Tibial nerve (tissue), 4 donors: Measurements from ENCODE around the gene NXPH3. TPM values are rescaled to one million over a fixed set of nuclear protein-coding genes. Genes with fewer than 3 reads are reported as not detected.

Source experiments
- DNase-seq, 2 donors: peaks; one replicate each; pipeline ENCODE4 v3.0.0-alpha.2; 2019; ENCODE audit warnings: low spot score in 2 of 2
- H3K27ac ChIP-seq, 4 donors: fragments of 200-600 bp; sonication (generic) in 3 of 4; one replicate each; pipeline ENCODE4 v1.5.1; 2017 to 2019; ENCODE audit warnings: mild to moderate bottlenecking in 1 of 4
- H3K27me3 ChIP-seq, 2 donors: fragments of 200-600 bp; sonication (generic) in 1 of 2; one replicate each; pipeline versions ENCODE4 v1.5.1 to v1.6.0; 2017 to 2019
- H3K36me3 ChIP-seq, 3 donors: fragments of 200-600 bp; sonication (generic); one replicate each; pipeline ENCODE4 v1.5.1; 2018 to 2019
- H3K4me1 ChIP-seq, 4 donors: fragments of 200-600 bp; sonication (generic) in 3 of 4; one replicate each; pipeline ENCODE4 v1.5.1; 2017 to 2019
- H3K4me3 ChIP-seq, 4 donors: fragments of 200-600 bp; sonication (generic) in 3 of 4; one replicate each; pipeline ENCODE4 v1.5.1; 2017 to 2019; ENCODE audit warnings: mild to moderate bottlenecking in 1 of 4, moderate library complexity in 1 of 4
- H3K9me3 ChIP-seq, 4 donors: fragments of 200-600 bp; sonication (generic) in 3 of 4; one replicate each; pipeline ENCODE4 v1.5.1; 2017 to 2019
- CTCF ChIP-seq, 5 experiments: fragments of 200-600 bp in 3 of 5; fragments of 450-650 bp in 2 of 5; sonication (generic) in 3 of 5; IDR thresholded peaks; one replicate each; pipeline ENCODE4 v1.5.1; 2016 to 2019; ENCODE audit warnings: antibody characterized with exemption in 5 of 5, mild to moderate bottlenecking in 3 of 5, moderate library complexity in 2 of 5
- EP300 ChIP-seq, 2 donors: sonication (generic); formaldehyde crosslinking; IDR thresholded peaks; one replicate each; pipeline ENCODE4 v1.6.1; 2017; ENCODE audit warnings: antibody characterized with exemption in 2 of 2, mild to moderate bottlenecking in 1 of 2
- POLR2A ChIP-seq, 2 donors: fragments of 450-650 bp; IDR thresholded peaks; one replicate each; pipeline ENCODE4 v1.6.1; 2017; ENCODE audit warnings: antibody characterized with exemption in 2 of 2, mild to moderate bottlenecking in 2 of 2, moderate library complexity in 2 of 2
- WGBS, 2 donors: methylation state at CpG; one replicate each; pipeline ENCODE4 v1.1.5; 2018; 5-methylcytosine and 5-hydroxymethylcytosine counted together
- total RNA-seq, 4 donors: library from RNA; depleted of rRNA; stranded (reverse); fragments of >200 nt; gene quantifications; one replicate each; pipeline ENCODE4 v1.1.0, GENCODE V29; 2016

Gene NXPH3
- total RNA-seq, 4 donors from 2014 or later, result 5.4 to 21.9 (median 11.4) TPM

GRCh38 chr17:49603720-49604119, 28.0 kb downstream of the NXPH3 start:
- Histone ChIP-seq H3K27ac (peak overlapping the region in 2 of 4 donors; percentile 65 to 85), H3K4me3 (no peak overlapping the region), H3K9me3 (no peaks in the 10 kb centered on the region), H3K4me1 (peaks cover 0 to 26% (median 9%) of the 10 kb centered on the region in 4 donors), H3K27me3 (no peaks in the 10 kb centered on the region), H3K36me3 (peaks cover 0 to 62% (median 0%) of the 10 kb centered on the region in 3 donors)
- no peak for DNase-seq
- WGBS, 2 donors, result 56 to 60% methylated on average over 2 of the region's 2 CpGs
- TF ChIP-seq EP300 (IDR thresholded peaks at IDR 0.05), result no peak
- no peak for TF ChIP-seq POLR2A (IDR thresholded peaks at IDR 0.05)
- no peak for TF ChIP-seq CTCF (IDR thresholded peaks at IDR 0.05)

GRCh38 chr17:49604314-49604869, 28.7 kb downstream of the NXPH3 start:
- no peaks in the 10 kb centered on the region for H3K9me3 ChIP-seq
- peak overlapping the region in 2 of 4 donors; percentile 65 to 85 for H3K27ac ChIP-seq
- no peaks in the 10 kb centered on the region for H3K27me3 ChIP-seq
- peaks cover 0 to 26% (median 9%) of the 10 kb centered on the region in 4 donors for H3K4me1 ChIP-seq
- H3K36me3 ChIP-seq, result peaks cover 0 to 61% (median 0%) of the 10 kb centered on the region in 3 donors
- TF ChIP-seq CTCF (IDR thresholded peaks at IDR 0.05) (no peak), POLR2A (IDR thresholded peaks at IDR 0.05) (no peak), EP300 (IDR thresholded peaks at IDR 0.05) (no peak)
- H3K4me3 ChIP-seq, result no peak overlapping the region
- WGBS, 2 donors, result 91 to 94% methylated on average over 7 of the region's 7 CpGs
- DNase-seq, result no peak

GRCh38 chr17:49610883-49611584, 35.4 kb downstream of the NXPH3 start:
- Histone ChIP-seq H3K27ac (peak overlapping the region in 2 of 4 donors; percentile 3 to 69), H3K4me3 (no peak overlapping the region), H3K36me3 (peaks cover 0 to 42% (median 0%) of the 10 kb centered on the region in 3 donors), H3K4me1 (peaks cover 0 to 28% (median 7%) of the 10 kb centered on the region in 4 donors), H3K27me3 (no peaks in the 10 kb centered on the region), H3K9me3 (no peaks in the 10 kb centered on the region)
- no peak for TF ChIP-seq POLR2A (IDR thresholded peaks at IDR 0.05)
- TF ChIP-seq CTCF (IDR thresholded peaks at IDR 0.05), result no peak
- peak in 1 of 2 donors; percentile 26 for TF ChIP-seq EP300 (IDR thresholded peaks at IDR 0.05)
- no peak for DNase-seq
- WGBS, 2 donors, result 65 to 78% methylated on average over 5 of the region's 5 CpGs

- no peak for DNase-seq
- H3K27me3 ChIP-seq, result no peaks in the 10 kb centered on the region
- no peak overlapping the region for H3K4me3 ChIP-seq
- TF ChIP-seq CTCF (IDR thresholded peaks at IDR 0.05) (no peak), POLR2A (IDR thresholded peaks at IDR 0.05) (no peak), EP300 (IDR thresholded peaks at IDR 0.05) (no peak)
- H3K9me3 ChIP-seq, result no peaks in the 10 kb centered on the region
- H3K36me3 ChIP-seq, result peaks cover 0 to 31% (median 0%) of the 10 kb centered on the region in 3 donors
- peaks cover 0 to 45% (median 15%) of the 10 kb centered on the region in 4 donors for H3K4me1 ChIP-seq
- 73 to 78% methylated on average over 1 of the region's 1 CpG for WGBS, 2 donors
- no peak overlapping the region for H3K27ac ChIP-seq
Measured at GRCh38 chr17:49612726-49613125, 37.1 kb downstream of the NXPH3 start.

- TF ChIP-seq EP300 (IDR thresholded peaks at IDR 0.05) (no peak), POLR2A (IDR thresholded peaks at IDR 0.05) (no peak), CTCF (IDR thresholded peaks at IDR 0.05) (no peak)
- Histone ChIP-seq H3K9me3 (no peaks in the 10 kb centered on the region), H3K27ac (no peak overlapping the region), H3K27me3 (no peaks in the 10 kb centered on the region), H3K4me1 (peaks cover 0 to 48% (median 15%) of the 10 kb centered on the region in 4 donors), H3K4me3 (no peak overlapping the region), H3K36me3 (peaks cover 0 to 36% (median 2%) of the 10 kb centered on the region in 3 donors)
- DNase-seq, result no peak
- WGBS, 2 donors, result 100% methylated on average over 1 of the region's 1 CpG
Measured at GRCh38 chr17:49613182-49613800, 37.6 kb downstream of the NXPH3 start.
